Astrocyte of the spinal cord (primary cell): ENCODE data around the gene POU6F1.

Source experiments
- DNase-seq: peaks from one replicate; pipeline ENCODE4 v3.0.0; 2011; ENCODE audit warnings: low read depth, low spot score
- H3K4me3 ChIP-seq: 2 replicates; pipeline ENCODE4 v1.5.1; 2011; ENCODE audit warnings: low read depth, mild to moderate bottlenecking, low read length, moderate library complexity
- CTCF ChIP-seq: IDR thresholded peaks from 2 replicates; pipeline ENCODE4 v1.5.1; 2012; ENCODE audit warnings: low read depth, mild to moderate bottlenecking, low read length, inconsistent platforms
- in situ Hi-C: cut with HindIII; loops from 2 replicates; pipeline ENCODE4 v1.10.0; 2017; ENCODE audit warnings: low sequenced_read_pairs

The POU6F1 gene

GRCh38 chr12:51209259-51209658 lies 8.6 kb downstream of the POU6F1 start:
- in situ Hi-C loops: no loop called here
- no peak overlapping the region for H3K4me3 ChIP-seq
- no peak for DNase-seq
- TF ChIP-seq CTCF: no peak

GRCh38 chr12:51208016-51208660 lies 9.7 kb downstream of the POU6F1 start:
- DNase-seq: no peak
- in situ Hi-C loops: no loop called here
- H3K4me3 ChIP-seq: no peak overlapping the region
- no peak for TF ChIP-seq CTCF

GRCh38 chr12:51205350-51205749 lies 12.5 kb downstream of the POU6F1 start:
- no peak for TF ChIP-seq CTCF
- no peak for DNase-seq
- H3K4me3 ChIP-seq: no peak overlapping the region
- in situ Hi-C loops: no loop called here

- no peak overlapping the region for H3K4me3 ChIP-seq
- TF ChIP-seq CTCF: no peak
- in situ Hi-C loops: no loop called here
- no peak for DNase-seq
These were observed 15.1 kb downstream of the POU6F1 start for GRCh38 chr12:51202718-51203117.

- DNase-seq: no peak
- in situ Hi-C loops: no loop called here
- H3K4me3 ChIP-seq: no peak overlapping the region
- TF ChIP-seq CTCF: no peak
These were observed 17.1 kb downstream of the POU6F1 start for GRCh38 chr12:51200806-51201205.

- in situ Hi-C loops: no loop called here
- no peak for DNase-seq
- no peak overlapping the region for H3K4me3 ChIP-seq
- no peak for TF ChIP-seq CTCF
These were observed 17.7 kb downstream of the POU6F1 start for GRCh38 chr12:51200156-51200555.
